Measurements from ENCODE around the gene RPS2. TPM values are rescaled to one million over a fixed set of nuclear protein-coding genes. Genes with fewer than 3 reads are reported as not detected.

The RPS2 gene
- total RNA-seq, 1 experiment from 2014 or later, result 4,395 TPM

DNA sequence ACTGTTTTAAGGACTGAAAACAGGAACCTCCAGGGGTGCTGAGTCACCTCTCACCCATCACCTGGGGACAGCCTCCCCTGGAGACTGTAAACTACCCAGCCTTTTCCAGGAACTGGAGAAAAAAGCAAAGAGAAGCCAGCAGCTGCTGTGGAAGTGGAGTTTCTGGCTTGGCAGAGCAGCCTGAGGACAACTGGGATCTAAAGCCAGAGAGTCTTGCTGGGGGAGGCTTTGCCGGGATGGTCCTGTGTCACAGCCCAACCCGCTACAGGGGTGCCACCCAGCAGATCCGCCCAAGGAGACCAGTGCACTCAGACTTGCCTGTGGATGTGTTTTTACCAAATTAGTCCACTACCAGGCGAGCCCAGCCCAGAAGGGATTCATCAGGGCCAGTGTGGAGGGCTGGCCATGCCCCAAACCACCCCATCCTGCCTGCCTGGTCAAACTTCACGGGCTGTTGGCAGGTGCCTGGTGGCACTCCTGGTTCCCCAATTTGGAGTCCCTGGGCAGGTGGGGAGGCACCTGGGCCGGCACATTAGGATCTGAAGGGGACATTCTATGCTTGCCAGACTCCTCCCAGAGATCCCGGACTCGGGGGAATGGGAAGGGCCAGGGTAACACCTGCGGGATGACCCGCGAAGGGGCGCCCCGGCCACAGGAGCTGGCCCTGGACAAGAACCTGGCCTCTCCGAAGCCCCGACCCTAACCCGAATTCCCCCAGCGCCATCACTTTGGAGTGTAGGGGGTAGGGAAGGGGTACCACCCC lies 22.4 kb downstream of the RPS2 start:
- DNase-seq (ENCODE audit: low spot score), result no peak
- H3K9me3 Mint-ChIP-seq, result no peaks in the 10 kb centered on the region
- H3K27ac Mint-ChIP-seq, result no peak overlapping the region
- H3K4me3 Mint-ChIP-seq, result peak overlapping the region; percentile 87
- H3K27me3 Mint-ChIP-seq (ENCODE audit: low read depth), result peaks cover 15% of the 10 kb centered on the region
- H3K36me3 Mint-ChIP-seq, result peaks cover 12% of the 10 kb centered on the region
- ChIA-PET CTCF (interaction anchor here (0.8 to 4.4 kb wide), 26 partner anchors 10 to 160 kb away, joined by 3 to 29 read pairs (median 4); partner anchors contain the start of genes NOXO1, NUBP2, RPS2 and SPSB3), POLR2A (interaction anchor here (0.5 to 1.7 kb wide), 4 partner anchors 13 to 71 kb away, joined by 3 to 19 read pairs (median 7); partner anchors contain the start of genes RPL3L and RPS2)
- peaks cover 22% of the 10 kb centered on the region for H3K4me1 Mint-ChIP-seq
- ATAC-seq, result no peak
- TF ChIP-seq TEAD1 (CRISPR knock-in tag; IDR thresholded peaks at IDR 0.05) (no peak), ZSCAN18 (CRISPR knock-in tag; IDR thresholded peaks at IDR 0.05) (no peak), GTF2I (CRISPR knock-in tag; conservative IDR thresholded peaks at IDR 0.05) (no peak), CREB1 (CRISPR knock-in tag; IDR thresholded peaks at IDR 0.05) (no peak), MXD4 (CRISPR knock-in tag; IDR thresholded peaks at IDR 0.05; ENCODE audit: borderline replicate concordance) (no peak), AFF4 (CRISPR knock-in tag; IDR thresholded peaks at IDR 0.05; ENCODE audit: borderline replicate concordance) (no peak), ATF1 (CRISPR knock-in tag; IDR thresholded peaks at IDR 0.05) (no peak), ATF2 (CRISPR knock-in tag; IDR thresholded peaks at IDR 0.05; ENCODE audit: borderline replicate concordance, low read depth) (no peak), PRRX2 (CRISPR knock-in tag; IDR thresholded peaks at IDR 0.05) (no peak), AR (CRISPR knock-in tag; IDR thresholded peaks at IDR 0.05) (no peak)
- TF ChIP-seq, protein P1, sequence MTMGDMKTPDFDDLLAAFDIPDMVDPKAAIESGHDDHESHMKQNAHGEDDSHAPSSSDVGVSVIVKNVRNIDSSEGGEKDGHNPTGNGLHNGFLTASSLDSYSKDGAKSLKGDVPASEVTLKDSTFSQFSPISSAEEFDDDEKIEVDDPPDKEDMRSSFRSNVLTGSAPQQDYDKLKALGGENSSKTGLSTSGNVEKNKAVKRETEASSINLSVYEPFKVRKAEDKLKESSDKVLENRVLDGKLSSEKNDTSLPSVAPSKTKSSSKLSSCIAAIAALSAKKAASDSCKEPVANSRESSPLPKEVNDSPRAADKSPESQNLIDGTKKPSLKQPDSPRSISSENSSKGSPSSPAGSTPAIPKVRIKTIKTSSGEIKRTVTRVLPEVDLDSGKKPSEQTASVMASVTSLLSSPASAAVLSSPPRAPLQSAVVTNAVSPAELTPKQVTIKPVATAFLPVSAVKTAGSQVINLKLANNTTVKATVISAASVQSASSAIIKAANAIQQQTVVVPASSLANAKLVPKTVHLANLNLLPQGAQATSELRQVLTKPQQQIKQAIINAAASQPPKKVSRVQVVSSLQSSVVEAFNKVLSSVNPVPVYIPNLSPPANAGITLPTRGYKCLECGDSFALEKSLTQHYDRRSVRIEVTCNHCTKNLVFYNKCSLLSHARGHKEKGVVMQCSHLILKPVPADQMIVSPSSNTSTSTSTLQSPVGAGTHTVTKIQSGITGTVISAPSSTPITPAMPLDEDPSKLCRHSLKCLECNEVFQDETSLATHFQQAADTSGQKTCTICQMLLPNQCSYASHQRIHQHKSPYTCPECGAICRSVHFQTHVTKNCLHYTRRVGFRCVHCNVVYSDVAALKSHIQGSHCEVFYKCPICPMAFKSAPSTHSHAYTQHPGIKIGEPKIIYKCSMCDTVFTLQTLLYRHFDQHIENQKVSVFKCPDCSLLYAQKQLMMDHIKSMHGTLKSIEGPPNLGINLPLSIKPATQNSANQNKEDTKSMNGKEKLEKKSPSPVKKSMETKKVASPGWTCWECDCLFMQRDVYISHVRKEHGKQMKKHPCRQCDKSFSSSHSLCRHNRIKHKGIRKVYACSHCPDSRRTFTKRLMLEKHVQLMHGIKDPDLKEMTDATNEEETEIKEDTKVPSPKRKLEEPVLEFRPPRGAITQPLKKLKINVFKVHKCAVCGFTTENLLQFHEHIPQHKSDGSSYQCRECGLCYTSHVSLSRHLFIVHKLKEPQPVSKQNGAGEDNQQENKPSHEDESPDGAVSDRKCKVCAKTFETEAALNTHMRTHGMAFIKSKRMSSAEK (CRISPR knock-in tag; IDR thresholded peaks at IDR 0.05; ENCODE audit: borderline replicate concordance), result no peak
